ENCODE measurements around the gene DUS2. TPM values are rescaled to one million over a fixed set of nuclear protein-coding genes. Genes with fewer than 3 reads are reported as not detected.

The DUS2 gene
- total RNA-seq, 1 experiment from 2014 or later = 27.3 TPM

GRCh38 chr16:68040506-68041288, 17.6 kb downstream of the DUS2 start:
- TF ChIP-seq SRF (IDR thresholded peaks at IDR 0.05; ENCODE audit: low read depth) = no peak
- TF ChIP-seq JUND (IDR thresholded peaks at IDR 0.05) = no peak
- no peak for TF ChIP-seq ZFX (IDR thresholded peaks at IDR 0.05)
- TF ChIP-seq, protein P1, sequence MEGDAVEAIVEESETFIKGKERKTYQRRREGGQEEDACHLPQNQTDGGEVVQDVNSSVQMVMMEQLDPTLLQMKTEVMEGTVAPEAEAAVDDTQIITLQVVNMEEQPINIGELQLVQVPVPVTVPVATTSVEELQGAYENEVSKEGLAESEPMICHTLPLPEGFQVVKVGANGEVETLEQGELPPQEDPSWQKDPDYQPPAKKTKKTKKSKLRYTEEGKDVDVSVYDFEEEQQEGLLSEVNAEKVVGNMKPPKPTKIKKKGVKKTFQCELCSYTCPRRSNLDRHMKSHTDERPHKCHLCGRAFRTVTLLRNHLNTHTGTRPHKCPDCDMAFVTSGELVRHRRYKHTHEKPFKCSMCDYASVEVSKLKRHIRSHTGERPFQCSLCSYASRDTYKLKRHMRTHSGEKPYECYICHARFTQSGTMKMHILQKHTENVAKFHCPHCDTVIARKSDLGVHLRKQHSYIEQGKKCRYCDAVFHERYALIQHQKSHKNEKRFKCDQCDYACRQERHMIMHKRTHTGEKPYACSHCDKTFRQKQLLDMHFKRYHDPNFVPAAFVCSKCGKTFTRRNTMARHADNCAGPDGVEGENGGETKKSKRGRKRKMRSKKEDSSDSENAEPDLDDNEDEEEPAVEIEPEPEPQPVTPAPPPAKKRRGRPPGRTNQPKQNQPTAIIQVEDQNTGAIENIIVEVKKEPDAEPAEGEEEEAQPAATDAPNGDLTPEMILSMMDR (IDR thresholded peaks at IDR 0.05 in 2 of 3, conservative IDR thresholded peaks at IDR 0.05 in 1 of 3; ENCODE audit: borderline replicate concordance in 1 of 3, insufficient read depth in 1 of 3, low read depth in 2 of 3, low read length in 2 of 3) = peak; percentile 90 to 96 (median 93)
- TF ChIP-seq EZH2 (IDR thresholded peaks at IDR 0.05) = no peak
- TF ChIP-seq RAD21 (IDR thresholded peaks at IDR 0.05; ENCODE audit: low read depth) = peak; percentile 95
- Histone ChIP-seq H3K4me1 (ENCODE audit: control insufficient read depth in 1 of 2, insufficient read depth in 2 of 2, low read length in 2 of 2) (peaks cover 4 to 5% of the 10 kb centered on the region in 2 experiments; a peak in 1 of 4 replicates), H2AFZ (ENCODE audit: low read depth, low read length, poor library complexity, severe bottlenecking) (no peak overlapping the region), H3K9me3 (ENCODE audit: control insufficient read depth in 1 of 2, insufficient read depth in 1 of 2, low read depth in 1 of 2, low read length in 2 of 2) (no peaks in the 10 kb centered on the region), H3K27ac (ENCODE audit: low read depth, low read length) (no peak overlapping the region), H3K4me3 (replicated peaks in 1 of 2; ENCODE audit: low read depth in 1 of 2, low read length in 2 of 2) (no peak overlapping the region), H3K9ac (ENCODE audit: low read length) (no peak overlapping the region), H3K36me3 (ENCODE audit: control insufficient read depth in 1 of 2, insufficient read depth in 2 of 2, low read length in 2 of 2) (peaks cover 2 to 9% of the 10 kb centered on the region in 2 experiments; a peak in 1 of 4 replicates), H3K27me3 (ENCODE audit: insufficient read depth, low read length) (no peaks in the 10 kb centered on the region), H3K79me2 (ENCODE audit: insufficient read depth, low read length) (0 out of 2 replicates have a peak, but pooled peaks cover 5% of the 10 kb centered on the region), H4K20me1 (ENCODE audit: insufficient read depth) (no peaks in the 10 kb centered on the region), H3K9me2 (ENCODE audit: insufficient read depth) (no peaks in the 10 kb centered on the region), H3K4me2 (ENCODE audit: low read length) (no peak overlapping the region)
- DNase-seq (ENCODE audit: low read depth, low spot score) (peak; percentile 63), ATAC-seq (peak; percentile 99)
- POLR2A ChIA-PET = interaction anchor here (0.6 kb wide), 1 partner anchor 114 kb away, joined by 3 read pairs; no protein-coding TSS in a partner anchor
- CTCF ChIA-PET = interaction anchor here (0.6 to 1.9 kb wide), 23 partner anchors 8 to 520 kb away, joined by 3 to 13 read pairs (median 3); partner anchors contain the start of genes ACD, NRN1L and PSMB10
- intact Hi-C loops (cut with micrococcal nuclease) = loop anchor here (1.0 to 5.0 kb wide), 4 partner anchors 47 to 368 kb away; no protein-coding TSS in a partner anchor
- BruUV-seq (replicated peaks) = no TSS peak
- RAD21 ChIA-PET (ENCODE audit: low non-redundant PET in 1 of 2, low total read pairs in 2 of 2, uncharacterized antibody in 2 of 2, unreplicated experiment in 2 of 2) = interaction anchor here in 1 of 2 experiments (0.6 kb wide), 1 partner anchor 186 kb away, joined by 3 read pairs; no protein-coding TSS in a partner anchor

All from HCT116 (cell line).